ENCODE measurements around the gene CYB5R4. TPM values are rescaled to one million over a fixed set of nuclear protein-coding genes. Genes with fewer than 3 reads are reported as not detected.

CYB5R4 gene
- total RNA-seq, 6 experiments from 2014 or later = 3.6 to 7.9 (median 5.1) TPM

DNA sequence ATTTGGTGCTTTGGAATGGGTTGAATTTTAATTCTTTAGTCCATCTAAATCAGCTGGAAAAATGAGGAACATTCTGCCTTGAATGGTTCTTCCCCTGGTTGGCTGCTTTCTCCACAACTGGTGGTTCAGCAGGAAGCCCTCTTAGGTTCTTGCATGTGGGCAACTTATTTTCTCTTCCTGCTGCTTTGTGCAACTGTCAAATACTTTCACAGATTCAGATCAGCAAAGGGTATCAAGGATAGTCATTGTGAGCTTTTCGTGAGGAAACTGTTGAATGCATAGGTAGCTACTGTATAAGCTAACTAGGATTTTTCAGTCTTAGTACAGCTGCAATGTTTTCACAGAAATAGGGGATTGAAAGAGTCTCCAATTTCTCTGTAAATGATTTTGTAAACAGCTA, 101.2 kb downstream of the CYB5R4 start:
- Histone ChIP-seq H3K27me3 (no peaks in the 10 kb centered on the region), H3K9me3 (no peaks in the 10 kb centered on the region), H3K27ac (no peak overlapping the region), H3K4me1 (no peaks in the 10 kb centered on the region), H3K4me3 (no peak overlapping the region), H3K36me3 (peaks cover 0 to 3% (median under 1%) of the 10 kb centered on the region in 4 donors)
- no peak for DNase-seq
- TF ChIP-seq POLR2A (IDR thresholded peaks at IDR 0.05) = no peak
- TF ChIP-seq, protein P1, sequence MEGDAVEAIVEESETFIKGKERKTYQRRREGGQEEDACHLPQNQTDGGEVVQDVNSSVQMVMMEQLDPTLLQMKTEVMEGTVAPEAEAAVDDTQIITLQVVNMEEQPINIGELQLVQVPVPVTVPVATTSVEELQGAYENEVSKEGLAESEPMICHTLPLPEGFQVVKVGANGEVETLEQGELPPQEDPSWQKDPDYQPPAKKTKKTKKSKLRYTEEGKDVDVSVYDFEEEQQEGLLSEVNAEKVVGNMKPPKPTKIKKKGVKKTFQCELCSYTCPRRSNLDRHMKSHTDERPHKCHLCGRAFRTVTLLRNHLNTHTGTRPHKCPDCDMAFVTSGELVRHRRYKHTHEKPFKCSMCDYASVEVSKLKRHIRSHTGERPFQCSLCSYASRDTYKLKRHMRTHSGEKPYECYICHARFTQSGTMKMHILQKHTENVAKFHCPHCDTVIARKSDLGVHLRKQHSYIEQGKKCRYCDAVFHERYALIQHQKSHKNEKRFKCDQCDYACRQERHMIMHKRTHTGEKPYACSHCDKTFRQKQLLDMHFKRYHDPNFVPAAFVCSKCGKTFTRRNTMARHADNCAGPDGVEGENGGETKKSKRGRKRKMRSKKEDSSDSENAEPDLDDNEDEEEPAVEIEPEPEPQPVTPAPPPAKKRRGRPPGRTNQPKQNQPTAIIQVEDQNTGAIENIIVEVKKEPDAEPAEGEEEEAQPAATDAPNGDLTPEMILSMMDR (IDR thresholded peaks at IDR 0.05) = no peak
- intact Hi-C loops (cut with DNase I) = no loop called here
- no peak for ATAC-seq
- WGBS (ENCODE audit: insufficient coverage, low coverage, low lambda C conversion rate, missing lambda C conversion rate) = 55% methylated on average over 1 of the region's 1 CpG

- peaks cover 0 to 7% (median 3%) of the 10 kb centered on the region in 4 donors for H3K9me3 ChIP-seq
- no peak for DNase-seq
- no peaks in the 10 kb centered on the region for H3K27me3 ChIP-seq
- H3K4me3 ChIP-seq = no peak overlapping the region
- intact Hi-C loops (cut with DNase I) = no loop called here
- no peak for ATAC-seq
- H3K36me3 ChIP-seq = peaks cover 0 to 2% (median 0%) of the 10 kb centered on the region in 4 donors
- no peaks in the 10 kb centered on the region for H3K4me1 ChIP-seq
- TF ChIP-seq, protein P1 (IDR thresholded peaks at IDR 0.05) = no peak
- no peak for TF ChIP-seq POLR2A (IDR thresholded peaks at IDR 0.05)
- H3K27ac ChIP-seq = no peak overlapping the region
Observed at GRCh38 chr6:83962582-83962981, 103.1 kb downstream of the CYB5R4 start.

GRCh38 chr6:83966539-83966938, 107.0 kb downstream of the CYB5R4 start:
- intact Hi-C loops (cut with DNase I) = no loop called here
- DNase-seq (no peak), ATAC-seq (no peak)
- peaks cover 0 to 2% (median 0%) of the 10 kb centered on the region in 4 donors for H3K36me3 ChIP-seq
- H3K27ac ChIP-seq = no peak overlapping the region
- no peak for TF ChIP-seq POLR2A (IDR thresholded peaks at IDR 0.05)
- TF ChIP-seq, protein P1 (IDR thresholded peaks at IDR 0.05) = no peak
- peaks cover 0 to 7% (median 3%) of the 10 kb centered on the region in 4 donors for H3K9me3 ChIP-seq
- WGBS (ENCODE audit: insufficient coverage, low coverage, low lambda C conversion rate, missing lambda C conversion rate) = 81% methylated on average over 4 of the region's 4 CpGs
- H3K4me3 ChIP-seq = no peak overlapping the region
- H3K27me3 ChIP-seq = no peaks in the 10 kb centered on the region
- H3K4me1 ChIP-seq = no peaks in the 10 kb centered on the region

DNA sequence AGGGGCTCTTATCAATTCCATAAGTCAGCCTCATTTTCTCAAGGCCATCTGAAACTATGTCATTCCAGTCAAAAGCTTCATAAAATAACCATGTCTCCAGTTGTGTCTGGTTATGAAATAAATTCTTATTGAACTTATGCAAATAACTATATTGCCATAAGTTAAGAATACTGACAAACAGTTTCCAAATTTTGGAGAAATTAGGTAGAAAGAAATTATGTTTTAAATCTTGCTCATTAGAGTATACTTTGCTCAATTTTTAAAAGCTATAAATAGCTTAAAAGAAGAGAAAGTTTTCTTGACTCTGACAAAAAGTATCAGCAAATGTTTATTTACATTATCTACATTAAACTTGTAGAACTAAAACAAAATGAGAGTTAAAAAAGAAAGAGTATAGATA, 111.1 kb downstream of the CYB5R4 start:
- no peak overlapping the region for H3K4me3 ChIP-seq
- DNase-seq (no peak), ATAC-seq (no peak)
- no peak overlapping the region for H3K27ac ChIP-seq
- peaks cover 0 to 7% (median 3%) of the 10 kb centered on the region in 4 donors for H3K9me3 ChIP-seq
- H3K36me3 ChIP-seq = no peaks in the 10 kb centered on the region
- H3K4me1 ChIP-seq = no peaks in the 10 kb centered on the region
- no peaks in the 10 kb centered on the region for H3K27me3 ChIP-seq
- no peak for TF ChIP-seq POLR2A (IDR thresholded peaks at IDR 0.05)
- TF ChIP-seq, protein P1 (IDR thresholded peaks at IDR 0.05) = no peak
- intact Hi-C loops (cut with DNase I) = no loop called here

DNA sequence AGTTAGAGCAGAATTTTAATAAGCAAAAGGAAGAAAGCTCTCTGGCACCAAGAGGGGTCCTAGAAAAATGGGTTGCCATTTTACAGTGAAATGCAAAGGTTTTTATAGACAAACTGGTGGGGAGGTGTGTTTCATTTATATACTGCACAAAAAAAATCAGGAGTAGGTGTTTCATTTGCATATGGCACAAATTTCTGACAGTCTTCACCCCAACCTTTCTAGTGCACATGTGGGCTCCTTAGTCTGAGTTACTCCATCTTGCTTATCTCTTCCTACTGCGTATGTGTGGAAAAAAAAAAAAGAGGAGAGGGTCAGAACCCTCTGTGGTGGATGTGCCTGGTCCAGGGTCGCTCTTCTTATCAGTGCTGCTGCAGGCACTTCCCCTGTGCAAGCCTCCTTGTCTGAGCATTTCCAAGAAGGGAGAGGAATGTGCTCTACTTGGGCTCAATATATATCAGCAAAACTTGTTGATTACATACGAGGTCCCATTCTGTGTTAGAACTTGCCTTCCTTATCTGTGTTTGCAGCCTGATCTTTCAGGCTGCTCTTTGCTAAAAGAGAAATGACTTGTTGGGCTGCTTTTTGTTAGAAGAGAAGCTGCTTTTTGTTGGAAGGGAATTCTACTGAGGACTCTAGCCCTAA, 115.0 kb downstream of the CYB5R4 start:
- intact Hi-C loops (cut with DNase I) = no loop called here
- ATAC-seq = peak in 2 of 4 donors; percentile 19 to 39
- WGBS (ENCODE audit: insufficient coverage, low coverage, low lambda C conversion rate, missing lambda C conversion rate) = 24% methylated on average over 3 of the region's 3 CpGs

More for the DNA sequence above, 115.0 kb downstream of the CYB5R4 start:
- Histone ChIP-seq H3K36me3 (no peaks in the 10 kb centered on the region), H3K9me3 (no peaks in the 10 kb centered on the region), H3K27ac (no peak overlapping the region), H3K27me3 (no peaks in the 10 kb centered on the region), H3K4me1 (no peaks in the 10 kb centered on the region), H3K4me3 (no peak overlapping the region)
- no peak for TF ChIP-seq POLR2A (IDR thresholded peaks at IDR 0.05)
- TF ChIP-seq, protein P1 (IDR thresholded peaks at IDR 0.05) = no peak
- no peak for DNase-seq

Measured in right lobe of liver (tissue), 6 donors.